Stimulated activated CD8-positive, alpha-beta memory T cell treated with anti-CD3 and anti-CD28 coated beads, Interleukin-2, amount 100 ng/mL, for 1 hour (primary cell): Measurements from ENCODE around the gene PLEKHB2.
"Not testable (repeated sequence)": the region's sequence is repeated elsewhere in the genome, so short reads cannot be mapped to it uniquely, and the experiment has no call there.

Experiments used
- DNase-seq, 2 donors: peaks; one replicate each; pipeline ENCODE4 v3.0.0-alpha.2; 2020; ENCODE audit warnings: low read depth in 2 of 2

Gene PLEKHB2, protein sequence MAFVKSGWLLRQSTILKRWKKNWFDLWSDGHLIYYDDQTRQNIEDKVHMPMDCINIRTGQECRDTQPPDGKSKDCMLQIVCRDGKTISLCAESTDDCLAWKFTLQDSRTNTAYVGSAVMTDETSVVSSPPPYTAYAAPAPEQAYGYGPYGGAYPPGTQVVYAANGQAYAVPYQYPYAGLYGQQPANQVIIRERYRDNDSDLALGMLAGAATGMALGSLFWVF

DNA sequence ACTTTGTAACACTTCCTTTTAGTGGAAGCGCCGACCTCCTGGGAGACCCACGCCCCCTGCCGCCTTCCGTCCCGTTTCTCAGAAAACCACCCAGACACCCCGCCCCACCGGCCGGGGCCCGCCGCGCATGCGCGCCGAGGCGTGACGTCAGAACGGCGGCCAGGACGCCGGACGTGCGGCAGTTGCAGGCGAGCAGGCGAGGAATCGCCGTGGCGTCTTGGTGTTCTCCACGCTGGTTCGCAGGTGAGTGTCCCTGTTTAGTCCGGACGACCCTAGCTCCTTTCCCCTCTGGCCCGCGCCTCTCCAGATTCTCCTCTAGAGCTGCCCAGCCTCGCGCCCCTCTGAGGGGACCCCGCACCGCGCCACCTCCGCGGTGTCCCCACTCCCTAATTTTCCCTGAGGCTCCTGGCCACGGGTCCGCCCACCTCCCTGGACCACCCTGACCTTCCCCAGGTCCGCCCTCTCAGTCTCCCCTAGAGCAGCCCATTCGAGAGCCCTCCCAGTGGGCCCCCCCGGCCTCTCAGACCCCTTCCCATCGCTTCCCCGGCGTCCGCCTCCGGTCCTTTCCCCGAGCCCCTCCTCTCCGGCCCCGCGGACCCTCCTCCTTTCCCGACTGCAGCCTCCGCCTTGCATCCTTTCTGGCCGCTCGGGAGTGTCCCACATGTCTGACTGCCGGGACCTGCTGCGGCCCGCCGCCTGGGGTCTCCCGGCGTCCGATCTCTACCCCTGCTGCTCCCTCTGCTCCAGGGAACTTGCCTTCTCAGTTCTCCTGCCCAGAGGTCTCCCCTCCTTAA, at the start of gene PLEKHB2:
Gene PLEKHB2, plus strand, starts transcription at position 181 of the 794 bp plus-strand sequence. CDS start 15,606 bp downstream, outside the sequence.
- peak; percentile 86 to 89 for DNase-seq

DNA sequence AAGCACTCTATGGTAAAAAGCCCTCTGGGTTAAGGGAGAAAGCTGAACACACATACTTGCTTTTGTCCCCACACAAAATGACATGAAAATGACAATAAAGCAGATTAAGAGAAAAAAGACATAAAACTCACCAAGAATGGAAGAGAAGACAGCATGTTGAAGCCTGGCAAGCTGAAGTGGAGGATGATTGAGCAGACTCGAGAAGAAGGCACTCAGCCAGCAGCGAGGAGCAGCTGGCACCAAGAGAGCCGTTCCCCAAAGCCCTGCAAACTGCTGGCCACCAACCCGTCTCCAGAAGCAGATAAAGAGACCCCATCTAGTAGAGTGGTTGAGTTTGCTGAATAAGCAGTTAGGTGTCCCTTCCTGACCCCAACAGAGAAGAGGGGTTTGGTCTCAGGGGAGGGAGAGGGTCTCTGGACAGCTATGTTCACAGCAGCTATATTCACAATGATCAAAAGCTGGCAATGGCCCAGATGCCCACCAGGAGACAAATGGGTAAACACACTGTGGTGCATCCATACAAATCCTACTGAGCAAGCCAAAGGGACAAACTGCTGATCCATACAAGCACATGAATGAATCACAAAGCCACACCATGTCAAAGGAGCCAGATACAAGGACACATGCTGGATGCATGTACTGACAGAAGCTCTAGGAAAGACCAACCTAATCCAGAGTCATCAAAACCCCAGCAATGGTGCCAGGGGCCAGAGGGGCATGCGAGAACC, 48.8 kb upstream of the PLEKHB2 start:
- no peak for DNase-seq

DNA sequence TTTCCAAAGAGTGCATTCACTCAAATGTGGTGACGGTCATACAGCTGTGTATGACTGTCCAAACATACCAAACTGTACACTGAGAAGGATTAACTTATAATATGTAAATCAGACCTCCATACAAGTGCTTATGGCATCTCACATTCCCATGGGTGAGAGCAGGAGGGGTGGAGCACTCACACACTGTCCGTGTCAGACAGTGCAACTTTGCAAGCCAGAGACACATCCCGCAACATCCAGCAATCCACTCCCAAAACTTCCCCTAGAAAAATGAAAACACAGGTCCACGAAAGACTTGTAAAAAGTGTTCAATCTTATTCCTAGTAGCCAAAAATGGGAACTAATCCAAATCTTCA, 48.2 kb upstream of the PLEKHB2 start:
- no peak for DNase-seq

DNA sequence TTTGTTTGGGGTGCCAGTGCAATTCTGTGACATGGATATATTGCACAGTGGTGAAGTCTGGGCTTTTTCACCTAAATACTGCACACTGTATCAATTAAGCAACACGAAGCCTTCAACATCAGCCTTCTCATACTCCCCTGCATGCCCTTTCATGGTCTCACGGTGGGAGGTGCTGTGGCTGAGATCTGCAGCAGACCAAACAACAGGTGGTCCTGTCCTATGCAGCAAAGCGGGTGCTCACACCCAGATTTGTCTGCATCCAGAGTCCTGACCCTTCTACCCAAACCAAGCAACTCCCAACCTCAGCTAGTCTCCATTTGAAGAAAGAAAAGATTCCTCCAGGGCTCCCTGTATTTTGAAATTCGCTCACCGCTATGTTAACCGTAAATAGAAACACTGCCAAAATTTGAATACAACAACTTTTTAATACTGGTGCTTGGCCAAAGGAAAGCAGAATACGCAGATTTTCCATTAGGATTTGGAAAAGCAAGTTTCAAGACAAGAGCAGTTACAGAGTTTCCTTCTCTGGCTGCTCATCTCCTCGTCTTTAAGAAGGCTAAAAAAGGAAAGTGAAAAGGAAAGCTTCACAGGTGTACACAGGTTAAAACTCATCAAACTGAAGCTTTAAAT, 46.8 kb upstream of the PLEKHB2 start:
- no peak for DNase-seq

DNA sequence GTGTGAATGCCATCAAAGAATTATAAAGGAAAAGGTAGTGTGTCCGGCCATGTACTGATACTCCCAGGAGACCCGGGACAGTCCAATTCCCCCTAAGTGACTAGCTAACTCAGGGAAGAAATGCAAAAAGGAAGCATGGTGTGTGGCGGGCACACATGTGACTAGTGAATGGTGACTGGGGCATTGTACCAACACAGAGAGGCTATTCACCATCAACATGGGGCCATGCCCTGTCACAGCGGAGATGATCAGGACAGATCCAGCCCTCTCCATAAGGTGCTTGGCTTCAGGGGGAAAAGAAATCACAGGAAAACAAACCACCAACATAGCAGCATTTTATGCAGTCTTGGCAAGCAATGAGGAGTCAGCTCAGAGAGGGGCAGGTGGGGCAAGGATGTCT, 46.2 kb upstream of the PLEKHB2 start:
- DNase-seq = no peak

DNA sequence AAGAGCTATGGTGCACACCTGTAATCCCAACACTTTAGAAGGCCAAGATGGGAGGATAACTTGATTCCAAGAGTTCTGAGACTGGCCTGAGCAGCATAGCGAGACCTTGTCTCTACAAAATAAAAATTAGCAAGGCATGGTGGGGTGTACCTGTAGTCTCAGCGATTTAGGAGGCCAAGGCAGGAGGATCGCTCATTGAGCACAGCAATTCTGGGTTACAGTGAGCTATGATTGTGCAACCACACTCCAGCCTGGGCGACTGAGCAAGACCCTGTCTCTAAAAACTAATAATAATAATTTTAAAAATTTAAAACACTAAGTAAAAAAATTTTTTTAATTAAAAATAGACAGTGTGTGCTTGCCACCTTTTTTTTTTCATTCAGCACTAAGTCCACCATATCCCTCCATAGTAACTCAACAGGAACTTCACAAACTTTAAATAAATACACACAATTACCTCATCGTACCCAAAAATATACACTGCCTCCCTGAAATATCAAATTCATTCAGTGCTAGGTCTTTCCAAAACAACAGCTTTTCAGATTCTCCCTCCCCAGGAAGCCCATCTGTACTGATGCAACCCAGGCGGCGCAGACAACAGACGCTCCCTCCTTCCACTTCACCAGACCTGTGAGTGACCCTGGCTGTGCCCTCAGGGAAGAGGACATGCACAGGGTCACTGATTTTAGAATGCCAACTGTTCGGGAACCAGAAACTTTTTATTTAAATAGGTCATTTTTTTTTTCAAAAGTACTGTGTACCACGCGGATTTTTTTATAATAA, 41.4 kb upstream of the PLEKHB2 start:
- no peak for DNase-seq

DNA sequence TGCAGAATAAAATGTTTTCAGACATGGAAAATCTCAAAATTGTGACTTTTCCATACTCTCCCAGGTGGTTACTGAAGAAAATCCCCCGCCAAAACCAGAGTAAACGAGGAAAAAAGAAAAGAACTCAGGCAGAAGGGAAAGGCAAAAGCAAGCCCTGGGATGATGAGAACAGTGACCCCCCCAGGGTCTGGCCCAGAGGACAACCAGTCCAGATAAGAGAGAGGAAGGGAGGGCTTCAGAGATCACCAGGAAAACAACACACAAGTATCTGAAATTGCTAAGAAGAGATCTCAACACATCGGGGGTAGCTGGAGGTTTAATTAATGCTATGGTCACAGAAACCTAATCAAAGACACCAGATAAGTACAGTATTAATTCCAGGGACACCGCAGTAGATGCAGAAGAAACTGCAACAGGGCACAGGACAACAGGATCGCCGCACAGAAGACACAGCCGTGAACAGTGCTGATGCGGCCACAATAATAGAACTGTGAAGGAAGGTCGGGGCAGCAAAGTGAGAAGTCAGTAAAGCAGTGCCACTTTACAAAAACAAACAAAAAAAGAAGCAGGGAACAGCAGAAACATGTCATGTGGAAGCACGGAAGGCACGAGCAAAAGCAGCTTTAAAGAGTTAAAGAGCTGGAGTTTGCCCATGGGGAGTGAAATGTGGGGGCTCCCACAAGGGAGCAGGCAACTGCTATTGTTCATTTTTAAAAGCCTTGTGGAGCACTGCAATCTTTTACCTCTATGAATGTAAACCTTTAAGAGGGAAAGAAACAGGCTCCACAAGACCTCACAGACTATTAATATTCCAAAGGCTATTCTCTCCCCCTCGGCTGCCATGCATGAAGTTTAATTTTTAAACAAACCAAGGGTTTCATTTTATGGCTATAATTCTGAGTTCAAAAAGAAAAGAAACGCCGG, 40.3 kb upstream of the PLEKHB2 start:
- no peak for DNase-seq

DNA sequence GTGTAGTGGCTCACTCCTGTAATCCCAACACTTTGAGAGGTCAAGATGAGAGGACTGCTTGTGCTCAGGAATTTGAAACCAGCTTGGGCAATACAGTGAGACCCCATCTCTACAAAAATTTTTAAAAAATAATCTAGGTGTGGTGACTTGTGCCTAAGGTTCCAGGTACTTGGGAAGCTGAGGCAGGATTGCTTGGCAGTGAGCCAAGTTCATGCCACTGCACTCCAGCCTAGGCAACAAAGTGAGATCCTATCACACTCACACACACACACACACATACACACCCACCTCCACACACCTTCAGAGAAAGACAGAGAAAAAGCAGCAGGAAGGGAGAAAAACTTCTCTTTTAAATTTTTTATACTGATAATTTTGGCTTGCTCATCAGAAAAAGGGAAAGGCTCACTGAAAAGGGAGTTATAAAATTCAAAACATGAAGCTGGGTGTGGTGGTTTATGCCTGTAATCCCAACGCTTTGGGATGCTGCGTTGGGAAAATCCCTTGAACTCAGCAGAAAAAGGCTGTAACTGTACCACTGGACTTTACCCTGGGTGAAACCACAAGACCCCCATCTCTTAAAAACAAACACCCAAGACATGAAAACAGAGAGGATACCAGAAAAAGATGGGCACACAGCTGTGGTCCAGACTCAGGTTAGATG, 37.5 kb upstream of the PLEKHB2 start:
- DNase-seq = no peak

DNA sequence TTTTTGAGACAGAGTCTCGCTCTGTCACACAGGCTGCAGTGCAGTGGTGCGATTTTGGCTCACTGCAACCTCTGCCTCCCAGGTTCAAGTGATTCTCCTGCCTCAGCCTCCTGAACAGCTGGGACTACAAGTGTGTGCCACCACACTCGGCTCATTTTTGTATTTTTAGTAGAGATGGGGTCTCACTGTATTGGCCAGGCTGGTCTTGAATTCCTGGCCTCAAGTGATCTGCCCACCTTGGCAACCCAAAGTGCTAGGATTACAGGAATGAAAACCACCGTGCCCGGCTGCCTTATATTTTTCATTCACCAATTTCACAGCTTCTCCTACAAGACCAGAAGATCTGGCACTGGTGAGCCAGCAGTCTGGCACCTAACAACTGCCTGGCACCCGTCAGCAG, 37.0 kb upstream of the PLEKHB2 start:
- not testable (repeated sequence) for DNase-seq

DNA sequence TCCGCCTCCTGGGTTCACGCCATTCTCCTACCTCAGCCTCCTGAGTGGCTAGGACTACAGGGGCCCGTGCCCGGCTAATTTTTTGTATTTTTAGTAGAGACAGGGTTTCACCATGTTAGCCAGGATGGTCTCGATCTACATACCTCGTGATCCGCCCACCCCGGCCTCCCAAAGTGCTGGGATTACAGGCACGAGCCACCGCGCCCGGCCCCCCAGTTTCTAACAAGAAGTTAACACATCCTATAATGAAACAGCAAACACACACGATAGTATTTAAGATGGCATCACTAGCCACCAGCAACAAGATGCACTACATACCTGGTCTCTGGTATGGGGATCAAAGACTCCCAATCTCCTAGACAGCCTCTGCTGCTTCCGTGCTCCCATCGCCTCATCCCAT, 29.6 kb upstream of the PLEKHB2 start:
- DNase-seq = not testable (repeated sequence)

DNA sequence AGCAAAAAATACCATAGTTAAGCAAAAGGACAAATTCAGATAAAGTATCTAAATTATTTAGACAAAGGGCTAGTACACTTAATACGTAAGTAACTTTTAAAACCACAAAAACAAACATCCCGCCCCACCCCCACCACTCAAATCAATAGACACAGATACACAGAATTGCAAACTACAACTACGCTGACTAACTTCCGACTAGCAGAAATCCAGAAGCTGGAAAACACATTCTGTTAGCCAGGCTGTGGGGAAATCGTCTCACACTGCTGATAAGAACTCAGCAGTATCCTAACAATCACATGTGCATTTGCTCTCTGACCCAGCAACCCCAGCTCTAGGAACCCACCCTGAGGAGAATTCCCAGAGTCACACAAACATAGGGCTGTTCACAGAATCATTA, 28.4 kb upstream of the PLEKHB2 start:
- DNase-seq = no peak

DNA sequence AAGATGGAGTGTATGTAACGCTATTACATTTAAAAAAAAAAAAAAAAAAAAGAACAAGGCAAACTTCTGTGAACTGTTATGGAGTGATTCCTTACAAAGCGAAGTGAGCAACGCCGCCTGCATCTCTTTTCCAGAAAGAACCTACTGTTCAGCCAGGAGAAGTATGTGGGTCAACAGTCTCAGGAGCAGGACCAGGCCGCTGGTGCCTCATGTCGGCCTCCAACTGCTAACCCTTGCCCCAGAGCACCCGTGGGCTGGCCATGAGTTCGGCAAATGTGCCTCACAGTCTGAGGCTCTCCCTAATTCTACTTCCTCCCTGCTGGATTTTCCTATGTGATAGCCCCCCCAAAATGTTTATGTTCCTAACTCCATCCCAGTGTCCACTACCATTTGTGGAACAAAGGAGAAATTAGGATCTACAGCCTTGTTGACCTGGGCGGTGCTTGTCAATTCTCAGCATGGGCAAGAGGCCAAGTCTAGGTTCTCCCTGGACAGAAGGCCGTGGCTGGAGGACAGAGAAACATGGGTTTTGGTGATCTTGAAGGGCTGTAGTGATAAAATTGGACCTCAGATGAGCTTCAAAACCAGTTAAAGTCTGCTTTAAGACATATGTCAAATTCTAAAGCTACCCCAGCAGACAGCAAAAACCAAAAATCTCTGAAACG, 27.8 kb upstream of the PLEKHB2 start:
- DNase-seq = no peak

DNA sequence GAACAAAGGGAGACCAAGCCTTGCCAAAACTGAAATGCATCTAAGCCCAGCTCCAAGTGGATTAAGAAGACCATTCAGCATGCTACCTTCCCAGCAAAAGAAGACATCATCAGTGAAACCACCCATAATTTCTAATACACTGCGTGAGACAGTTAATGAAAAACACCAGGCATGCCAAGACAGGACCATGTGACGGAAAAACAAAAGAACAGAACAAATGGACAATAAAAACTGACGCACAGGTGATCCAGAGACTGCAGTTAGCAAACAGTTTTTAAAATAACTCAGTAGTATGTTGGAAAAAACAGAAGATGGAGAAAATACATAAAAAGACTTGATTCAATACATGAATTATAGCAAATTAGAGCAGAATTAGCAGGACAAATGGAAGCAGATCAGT, 27.2 kb upstream of the PLEKHB2 start:
- DNase-seq = no peak

DNA sequence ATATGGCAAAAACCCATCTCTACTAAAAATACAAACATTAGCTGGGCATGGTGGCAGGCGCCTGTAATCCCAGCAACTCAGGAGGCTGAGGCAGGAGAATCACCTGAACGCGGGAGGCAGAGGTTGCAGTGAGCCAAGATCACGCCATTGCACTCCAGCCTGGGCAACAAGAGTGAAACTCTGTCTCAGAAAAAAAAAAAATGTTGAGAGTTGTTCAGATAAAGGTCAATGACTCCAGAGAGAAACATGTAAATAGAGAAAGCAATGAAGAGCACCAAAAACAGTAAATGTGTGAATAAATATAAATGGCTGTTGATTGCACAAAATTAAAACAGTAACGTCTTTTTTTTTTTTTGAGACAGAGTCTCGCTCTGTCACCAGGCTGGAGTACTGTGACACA, 25.2 kb upstream of the PLEKHB2 start:
- not testable (repeated sequence) for DNase-seq

DNA sequence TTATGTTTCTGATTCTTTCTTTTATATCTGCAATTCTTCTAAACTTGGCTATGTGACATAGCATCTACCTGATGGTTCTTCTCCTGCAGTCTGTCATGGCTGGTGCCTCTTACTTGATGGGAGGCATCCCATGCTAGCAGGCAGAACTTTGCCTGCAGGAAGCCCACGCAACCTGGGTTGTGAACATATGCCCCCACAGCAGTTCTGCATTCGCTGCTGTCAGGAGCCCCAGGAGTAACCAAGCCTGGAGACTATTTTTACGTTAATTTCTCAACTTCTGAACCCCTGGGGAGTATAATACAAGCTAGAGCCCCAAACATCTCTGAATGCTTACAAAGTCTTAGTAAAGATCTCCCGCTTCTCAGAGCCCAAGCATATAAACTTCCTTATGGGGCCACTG, 23.9 kb upstream of the PLEKHB2 start:
- DNase-seq = no peak

DNA sequence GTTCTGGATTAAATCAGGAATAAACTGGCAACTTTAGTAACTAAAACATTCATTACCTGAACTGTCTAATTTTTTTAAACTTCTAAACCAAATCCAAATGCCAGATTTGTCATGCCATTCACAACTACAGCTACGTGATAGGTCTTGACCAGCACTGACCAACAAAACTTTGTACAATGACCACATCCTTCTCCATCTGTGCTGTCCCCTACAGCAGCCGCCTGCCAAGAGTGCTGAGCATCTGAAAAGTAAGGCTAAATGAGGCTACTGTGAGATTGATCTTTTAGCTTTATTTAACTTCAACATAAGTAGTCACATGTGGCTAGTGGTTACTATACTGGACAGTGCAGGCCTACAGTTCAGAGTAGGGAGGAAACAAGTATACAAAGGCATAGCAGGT, 19.5 kb upstream of the PLEKHB2 start:
- no peak for DNase-seq

DNA sequence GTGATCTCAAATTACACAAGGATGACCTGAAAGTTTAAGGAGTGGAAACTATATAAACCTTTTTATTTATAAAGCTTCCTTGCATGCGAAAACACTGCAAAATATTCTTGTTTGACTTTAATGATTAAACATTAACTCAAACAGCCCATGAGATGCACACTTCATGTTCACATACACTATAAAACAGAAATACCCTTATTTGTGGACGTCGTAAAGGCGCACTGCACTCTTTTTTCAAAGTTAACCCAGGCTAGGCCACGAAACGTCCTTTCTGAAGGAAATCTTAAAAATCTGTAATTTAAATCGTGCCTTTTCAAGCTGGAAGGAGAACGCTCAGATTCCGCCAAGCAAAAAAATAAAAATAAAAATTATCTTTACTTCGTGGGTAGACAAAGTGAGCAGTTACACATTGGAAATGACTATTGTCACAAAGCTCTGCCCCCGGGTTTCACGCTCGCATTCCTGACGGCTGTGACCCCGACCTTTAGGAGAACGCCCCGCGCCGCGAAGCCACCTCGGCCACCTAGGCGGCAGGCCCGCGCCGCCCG, 12.6 kb upstream of the PLEKHB2 start:
- DNase-seq = no peak

DNA sequence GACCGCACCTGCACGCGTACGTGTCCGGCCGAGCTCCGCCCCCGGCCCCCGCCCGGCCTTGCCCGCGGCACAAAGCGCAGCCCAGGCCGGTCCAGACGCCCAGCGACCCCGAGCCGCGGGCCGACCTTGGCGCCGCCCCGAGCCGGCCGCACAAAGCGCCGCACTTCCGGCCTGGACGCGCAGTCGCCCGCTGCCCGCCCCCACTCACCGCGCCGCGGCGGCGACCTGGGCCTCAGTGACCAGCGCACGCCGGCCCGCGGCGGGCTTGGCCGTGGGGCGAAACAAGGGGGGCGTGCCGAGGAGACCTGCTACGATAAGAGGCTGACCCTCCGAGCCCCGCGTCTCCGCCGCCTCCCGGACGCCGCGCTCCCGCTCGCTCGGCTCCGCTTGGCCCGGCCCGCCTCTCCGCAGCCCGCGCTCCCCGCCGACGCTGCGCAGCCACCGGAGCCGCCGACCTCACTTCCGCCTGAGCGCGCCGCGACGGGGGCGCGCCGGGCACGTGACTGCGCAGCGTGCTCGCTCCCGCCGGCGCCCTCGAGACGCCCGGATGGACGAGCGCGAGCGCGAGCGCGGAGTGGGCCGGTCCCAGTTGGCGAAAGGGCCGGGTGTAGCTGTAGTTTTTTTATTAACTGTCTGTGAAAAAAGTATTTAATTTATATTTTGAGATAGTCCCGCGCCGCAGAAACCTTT, 12.0 kb upstream of the PLEKHB2 start, which contains the start of gene FAM168B:
Gene FAM168B, minus strand, starts transcription at position 455 of the 690 bp plus-strand sequence. CDS start 10,814 bp downstream, outside the sequence.
- DNase-seq = peak; percentile 72 to 77
